Lung (tissue), 12 donors: ENCODE data around the gene FIZ1. TPM values are rescaled to one million over a fixed set of nuclear protein-coding genes. Genes with fewer than 3 reads are reported as not detected.
A peak's percentile ranks its signal among the peaks of the same experiment; 100 is the strongest.

ENCODE experiments used
- ATAC-seq: fragments of 200-7000 bp; cut with Tn5 transposase; one replicate; pipeline ENCODE4 v1.9.1; 2020; ENCODE audit warnings: moderate number of reproducible peaks; ENCODE audit not compliant: insufficient read depth, low FRiP score
- DNase-seq, 3 donors: peaks; one replicate each; pipeline ENCODE4 v3.0.0-alpha.2; 2013 to 2017
- H3K27ac ChIP-seq, 2 donors: one replicate each; pipeline ENCODE4 v1.5.1; 2013; ENCODE audit warnings: mild to moderate bottlenecking in 2 of 2, moderate library complexity in 2 of 2, control low read depth in 1 of 2, inconsistent platforms in 1 of 2, low read depth in 1 of 2, low read length in 1 of 2
- H3K27me3 ChIP-seq, 3 donors: one replicate each; pipeline ENCODE4 v1.5.1; 2013; ENCODE audit warnings: low read length in 2 of 3; ENCODE audit not compliant: control insufficient read depth in 3 of 3, insufficient read depth in 3 of 3
- H3K36me3 ChIP-seq, 4 donors: one replicate each; pipeline ENCODE4 v1.5.1; 2013; ENCODE audit warnings: low read length in 4 of 4, mild to moderate bottlenecking in 1 of 4, moderate library complexity in 1 of 4; ENCODE audit not compliant: control insufficient read depth in 4 of 4, insufficient read depth in 4 of 4
- H3K4me1 ChIP-seq, 5 donors: one replicate each; pipeline ENCODE4 v1.5.1; 2013; ENCODE audit warnings: low read length in 5 of 5, mild to moderate bottlenecking in 2 of 5, moderate library complexity in 1 of 5; ENCODE audit not compliant: control insufficient read depth in 5 of 5, insufficient read depth in 5 of 5
- H3K4me3 ChIP-seq: one replicate; pipeline ENCODE4 v1.5.1; 2013; ENCODE audit warnings: mild to moderate bottlenecking, control low read depth, moderate library complexity
- H3K9ac ChIP-seq, 2 donors: one replicate each; pipeline ENCODE4 v1.5.1; 2013; ENCODE audit warnings: low read length in 2 of 2, control low read depth in 1 of 2; ENCODE audit not compliant: insufficient read depth in 1 of 2
- H3K9me3 ChIP-seq, 4 donors: one replicate each; pipeline ENCODE4 v1.5.1; 2013; ENCODE audit warnings: low read length in 3 of 4, mild to moderate bottlenecking in 1 of 4, moderate library complexity in 1 of 4; ENCODE audit not compliant: control insufficient read depth in 4 of 4, insufficient read depth in 3 of 4
- WGBS, 2 donors: extraction: QIAGEN DNeasy Blood & Tissue Kit; methylation state at CpG; one replicate each; pipeline ENCODE4 v1.1.7; 2013; 5-methylcytosine and 5-hydroxymethylcytosine counted together
- polyA plus RNA-seq, 2 donors: library from polyadenylated mRNA; stranded (reverse); fragments of 200-250 nt; gene quantifications; one replicate each; pipeline ENCODE4 v1.2.1, GENCODE V29; 2013
- total RNA-seq, 2 donors: library from RNA; depleted of rRNA in 1 of 2; stranded (reverse); fragments of >200 nt in 1 of 2; gene quantifications; one replicate each; pipeline ENCODE4 v1.2.1, GENCODE V29; 2014 to 2021
- TF ChIP-seq, protein P1 (sequence below): IDR thresholded peaks from 2 replicates; pipeline ENCODE4 v1.5.1; 2012; ENCODE audit warnings: mild to moderate bottlenecking; ENCODE audit errors: control extremely low read depth, extremely low read depth
- donor health status: control.
- donor health status: control.
- donor health status: Bipolar disorder and iron deficiency.
- donor health status: healthy.
- donor health status: DM: yes; HTN: yes; CAD: no.

The FIZ1 gene
- total and polyA plus RNA-seq, 4 donors = 5.6 to 17.6 (median 9.9) TPM

DNA sequence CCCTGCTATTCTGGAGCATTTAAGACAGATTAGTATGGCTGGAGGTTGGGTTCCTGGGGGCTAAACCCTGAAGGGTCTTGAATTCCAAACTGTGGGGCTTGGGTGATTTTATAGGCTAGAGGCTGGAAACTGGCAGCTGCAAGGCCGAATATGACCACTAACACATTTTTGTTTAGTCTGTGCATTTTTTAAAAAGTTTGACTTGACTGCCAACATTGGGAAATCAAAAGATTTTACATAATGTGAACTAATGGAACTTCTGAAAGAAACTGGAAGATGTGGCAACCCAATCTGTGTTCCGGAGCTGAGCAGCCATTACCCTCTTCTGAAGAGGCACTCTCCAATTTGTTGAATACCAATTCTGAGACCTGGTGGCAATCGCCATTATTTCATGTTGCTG is 20.0 kb upstream of the FIZ1 start:
- Histone ChIP-seq H3K36me3 (peaks cover 11 to 50% (median 18%) of the 10 kb centered on the region in 4 donors), H3K4me1 (peaks cover 3 to 23% (median 6%) of the 10 kb centered on the region in 5 donors)
- 35 to 50% methylated on average over 3 of the region's 3 CpGs for WGBS, 2 donors

DNA sequence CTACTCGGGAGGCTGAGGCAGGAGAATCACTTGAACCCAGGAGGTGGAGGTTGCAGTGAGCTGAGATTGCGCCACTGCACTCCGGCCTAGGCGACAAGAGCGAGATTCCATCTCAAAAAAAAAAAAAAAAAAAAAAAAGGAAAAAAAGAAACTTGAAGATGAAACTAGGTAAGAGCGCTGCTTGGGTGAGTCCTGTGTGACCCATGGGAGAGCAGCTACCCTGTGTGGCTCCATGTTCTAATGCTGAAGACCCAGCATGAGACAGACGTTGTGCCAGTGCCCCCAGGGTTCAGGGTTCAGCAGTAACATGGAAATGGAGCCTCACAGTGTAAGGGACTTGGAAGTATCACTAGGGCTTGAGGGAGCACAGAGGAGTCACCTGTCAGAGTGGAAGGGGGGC is 19.1 kb upstream of the FIZ1 start:
- Histone ChIP-seq H3K4me1 (peaks cover 0 to 17% (median 6%) of the 10 kb centered on the region in 5 donors), H3K9me3 (no peaks in the 10 kb centered on the region), H3K4me3 (no peak overlapping the region), H3K27me3 (no peaks in the 10 kb centered on the region), H3K36me3 (peaks cover 11 to 58% (median 18%) of the 10 kb centered on the region in 4 donors), H3K9ac (no peak overlapping the region), H3K27ac (peak overlapping the region in 1 of 2 donors; percentile 64)
- 80 to 86% methylated on average over 7 of the region's 7 CpGs for whole genome bisulfite sequencing, 2 donors
- ATAC-seq = no peak
- no peak for DNase-seq
- TF ChIP-seq, protein P1, sequence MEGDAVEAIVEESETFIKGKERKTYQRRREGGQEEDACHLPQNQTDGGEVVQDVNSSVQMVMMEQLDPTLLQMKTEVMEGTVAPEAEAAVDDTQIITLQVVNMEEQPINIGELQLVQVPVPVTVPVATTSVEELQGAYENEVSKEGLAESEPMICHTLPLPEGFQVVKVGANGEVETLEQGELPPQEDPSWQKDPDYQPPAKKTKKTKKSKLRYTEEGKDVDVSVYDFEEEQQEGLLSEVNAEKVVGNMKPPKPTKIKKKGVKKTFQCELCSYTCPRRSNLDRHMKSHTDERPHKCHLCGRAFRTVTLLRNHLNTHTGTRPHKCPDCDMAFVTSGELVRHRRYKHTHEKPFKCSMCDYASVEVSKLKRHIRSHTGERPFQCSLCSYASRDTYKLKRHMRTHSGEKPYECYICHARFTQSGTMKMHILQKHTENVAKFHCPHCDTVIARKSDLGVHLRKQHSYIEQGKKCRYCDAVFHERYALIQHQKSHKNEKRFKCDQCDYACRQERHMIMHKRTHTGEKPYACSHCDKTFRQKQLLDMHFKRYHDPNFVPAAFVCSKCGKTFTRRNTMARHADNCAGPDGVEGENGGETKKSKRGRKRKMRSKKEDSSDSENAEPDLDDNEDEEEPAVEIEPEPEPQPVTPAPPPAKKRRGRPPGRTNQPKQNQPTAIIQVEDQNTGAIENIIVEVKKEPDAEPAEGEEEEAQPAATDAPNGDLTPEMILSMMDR = no peak

More for the DNA sequence above, 20.0 kb upstream of the FIZ1 start:
- Histone ChIP-seq H3K9me3 (no peaks in the 10 kb centered on the region), H3K27me3 (no peaks in the 10 kb centered on the region), H3K27ac (peak overlapping the region in 1 of 2 donors; percentile 69), H3K4me3 (no peak overlapping the region), H3K9ac (peak overlapping the region in 1 of 2 donors; percentile 47)
- TF ChIP-seq, protein P1 = no peak
- DNase-seq (peak; percentile 48 to 86 (median 84)), ATAC-seq (no peak)

DNA sequence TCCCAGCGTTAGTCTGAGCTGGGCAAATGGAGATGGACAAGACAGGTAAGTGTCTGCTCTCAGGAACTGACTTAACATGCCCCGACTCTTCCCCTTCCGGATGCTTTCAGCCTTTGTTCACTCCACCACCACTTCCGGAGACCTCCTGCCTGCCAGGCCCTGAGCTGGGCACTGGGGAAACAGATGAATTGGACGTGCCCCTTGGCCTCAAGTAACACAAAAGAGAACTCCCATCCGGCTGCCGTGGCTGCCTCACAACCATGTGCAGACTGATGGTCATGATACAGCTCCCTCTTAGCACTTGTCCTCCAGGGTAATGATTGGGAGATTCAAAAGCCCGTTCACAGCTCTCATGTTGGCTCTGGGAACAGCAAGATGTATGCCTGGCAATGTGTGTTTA is 18.1 kb upstream of the FIZ1 start:
- 81% methylated on average over 8 of the region's 8 CpGs for WGBS, 2 donors
- H3K4me1 ChIP-seq = peaks cover 0 to 15% (median 6%) of the 10 kb centered on the region in 5 donors
- no peaks in the 10 kb centered on the region for H3K9me3 ChIP-seq
- H3K27me3 ChIP-seq = no peaks in the 10 kb centered on the region
- ATAC-seq (no peak), DNase-seq (no peak)
- no peak overlapping the region for H3K9ac ChIP-seq
- H3K4me3 ChIP-seq = no peak overlapping the region
- H3K36me3 ChIP-seq = peaks cover 11 to 58% (median 18%) of the 10 kb centered on the region in 4 donors
- TF ChIP-seq, protein P1 = no peak
- H3K27ac ChIP-seq = no peak overlapping the region

DNA sequence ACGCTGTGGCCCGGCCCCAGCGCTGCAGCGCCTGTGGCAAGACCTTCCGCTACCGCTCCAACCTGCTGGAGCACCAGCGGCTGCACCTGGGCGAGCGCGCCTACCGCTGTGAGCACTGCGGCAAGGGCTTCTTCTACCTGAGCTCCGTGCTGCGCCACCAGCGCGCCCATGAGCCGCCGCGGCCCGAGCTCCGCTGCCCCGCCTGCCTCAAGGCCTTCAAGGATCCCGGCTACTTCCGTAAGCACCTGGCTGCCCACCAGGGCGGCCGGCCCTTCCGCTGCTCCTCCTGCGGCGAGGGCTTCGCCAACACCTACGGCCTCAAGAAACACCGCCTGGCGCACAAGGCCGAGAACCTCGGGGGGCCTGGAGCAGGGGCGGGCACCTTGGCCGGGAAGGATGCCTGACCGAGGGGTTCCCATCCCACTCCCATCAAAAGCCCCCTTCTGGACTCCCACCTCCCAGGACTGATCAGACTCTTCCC is 17.1 kb upstream of the FIZ1 start:
- TF ChIP-seq, protein P1 = no peak
- no peak for ATAC-seq
- DNase-seq = no peak

More for the DNA sequence above, 17.1 kb upstream of the FIZ1 start:
- no peak overlapping the region for H3K9ac ChIP-seq
- peaks cover 11 to 49% (median 16%) of the 10 kb centered on the region in 4 donors for H3K36me3 ChIP-seq
- H3K4me3 ChIP-seq = no peak overlapping the region
- H3K27ac ChIP-seq = no peak overlapping the region
- H3K9me3 ChIP-seq = no peaks in the 10 kb centered on the region
- no peaks in the 10 kb centered on the region for H3K27me3 ChIP-seq
- 98% methylated on average over 37 to 38 of the region's 38 CpGs for WGBS, 2 donors
- H3K4me1 ChIP-seq = peaks cover 0 to 15% (median 11%) of the 10 kb centered on the region in 5 donors
